GM23248 (cell line): ENCODE measurements around the gene TES. TPM values are rescaled to one million over a fixed set of nuclear protein-coding genes. Genes with fewer than 3 reads are reported as not detected.

Experiments used
- DNase-seq: peaks from one replicate; pipeline ENCODE4 v3.0.0-alpha.2; 2015
- H2AFZ ChIP-seq: fragments of 200-600 bp; sonication (generic); 2 replicates; pipeline ENCODE4 v1.6.1; 2016; ENCODE audit warnings: antibody characterized with exemption
- H3F3A ChIP-seq: fragments of 200-600 bp; sonication (generic); 2 replicates; pipeline ENCODE4 v1.6.1; 2016; ENCODE audit warnings: mild to moderate bottlenecking, antibody characterized with exemption, mixed run types; ENCODE audit not compliant: insufficient read depth
- H3K27ac ChIP-seq: fragments of 200-600 bp; sonication (generic); 2 replicates; pipeline ENCODE4 v1.5.1; 2016; ENCODE audit warnings: mild to moderate bottlenecking
- H3K27me3 ChIP-seq: fragments of 200-600 bp; sonication (generic); replicated peaks from 2 replicates; pipeline ENCODE4 v1.6.1; 2016; ENCODE audit warnings: mild to moderate bottlenecking; ENCODE audit not compliant: insufficient read depth
- H3K36me3 ChIP-seq: fragments of 200-600 bp; sonication (generic); 2 replicates; pipeline ENCODE4 v1.6.1; 2016; ENCODE audit warnings: low read depth, mild to moderate bottlenecking
- H3K4me1 ChIP-seq: fragments of 200-600 bp; sonication (generic); 2 replicates; pipeline ENCODE4 v1.6.1; 2016; ENCODE audit warnings: mild to moderate bottlenecking; ENCODE audit not compliant: insufficient read depth
- H3K4me2 ChIP-seq: fragments of 200-600 bp; sonication (generic); one replicate; pipeline ENCODE4 v1.6.1; 2016; ENCODE audit warnings: mild to moderate bottlenecking; ENCODE audit not compliant: unreplicated experiment
- H3K4me3 ChIP-seq: fragments of 200-600 bp; sonication (generic); 2 replicates; pipeline ENCODE4 v1.5.1; 2016; ENCODE audit warnings: mild to moderate bottlenecking
- H3K79me2 ChIP-seq: fragments of 200-600 bp; sonication (generic); 2 replicates; pipeline ENCODE4 v1.6.1; 2016; ENCODE audit warnings: mild to moderate bottlenecking; ENCODE audit not compliant: insufficient read depth
- H3K9ac ChIP-seq: fragments of 200-600 bp; sonication (generic); 2 replicates; pipeline ENCODE4 v1.6.1; 2016; ENCODE audit warnings: mild to moderate bottlenecking
- H3K9me2 ChIP-seq: fragments of 200-600 bp; sonication (generic); 2 replicates; pipeline ENCODE4 v1.6.1; 2016; ENCODE audit warnings: mixed run types, mild to moderate bottlenecking, moderate library complexity; ENCODE audit not compliant: insufficient read depth
- H3K9me3 ChIP-seq: fragments of 200-600 bp; sonication (generic); one replicate; pipeline ENCODE4 v1.6.1; 2017; ENCODE audit warnings: low read depth
- H4K20me1 ChIP-seq: fragments of 200-600 bp; sonication (generic); 2 replicates; pipeline ENCODE4 v1.6.0; 2016; ENCODE audit not compliant: insufficient read depth
- EZH2 ChIP-seq: fragments of 200-600 bp; sonication (generic); IDR thresholded peaks from 2 replicates; pipeline ENCODE4 v1.6.1; 2018; ENCODE audit warnings: antibody characterized with exemption, mild to moderate bottlenecking; ENCODE audit not compliant: insufficient read depth, poor library complexity, severe bottlenecking
- EZH2phosphoT487 ChIP-seq: fragments of 200-600 bp; sonication (generic); IDR thresholded peaks from 2 replicates; pipeline ENCODE4 v1.6.1; 2018; ENCODE audit warnings: antibody characterized with exemption, moderate library complexity, mild to moderate bottlenecking, low read depth; ENCODE audit not compliant: insufficient read depth
- WGBS, 2 experiments: methylation state at CpG; one replicate each; pipeline ENCODE4 v1.1.6; 2015 to 2017; ENCODE audit warnings: low lambda C conversion rate in 2 of 2, low coverage in 1 of 2; ENCODE audit errors: missing lambda C conversion rate in 2 of 2; 5-methylcytosine and 5-hydroxymethylcytosine counted together
- in situ Hi-C: fragments of 300-500 bp; cut with MboI; formaldehyde crosslinking; loops from 2 replicates; pipeline ENCODE4 v1.15.0; 2020
- polyA plus RNA-seq: library from polyadenylated mRNA; unstranded; fragments of >200 nt; fragmentation: Nextera tagmentation; extraction: Ambion mirVana; gene quantifications from 2 replicates; pipeline ENCODE4 v1.2.1, GENCODE V29; 2016
- total RNA-seq: library from RNA; depleted of rRNA; stranded (reverse); fragments of >200 nt; shearing (Covaris generic); gene quantifications from 2 replicates; pipeline ENCODE4 v1.2.3, GENCODE V29; 2014

TES gene
- total and polyA plus RNA-seq, 2 experiments from 2014 or later = 32.5 to 41.5 TPM

DNA sequence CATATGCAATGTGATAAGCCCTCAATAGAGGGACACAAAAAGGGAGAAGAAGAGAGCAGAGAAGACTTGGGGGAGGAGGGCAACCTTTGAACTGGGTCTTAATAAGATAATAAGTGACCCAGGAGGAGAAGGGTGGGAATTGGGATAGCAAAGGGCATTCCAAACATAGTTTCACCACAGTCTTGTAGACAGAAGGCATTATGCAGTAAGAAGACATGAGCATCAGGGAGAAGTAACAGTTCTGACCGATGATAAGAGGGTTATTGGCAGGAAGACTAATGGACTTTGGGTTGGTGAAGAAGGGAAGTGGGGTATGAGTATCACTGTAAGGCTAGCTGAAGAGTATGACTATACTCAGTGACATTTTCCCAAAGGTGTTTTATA, 63.6 kb downstream of the TES start:
- no peak overlapping the region for H2AFZ ChIP-seq
- no peaks in the 10 kb centered on the region for H3K9me3 ChIP-seq
- H3K27me3 ChIP-seq = no peaks in the 10 kb centered on the region
- TF ChIP-seq EZH2 = no peak
- TF ChIP-seq EZH2phosphoT487 = no peak
- no peak for DNase-seq
- WGBS, 2 experiments = 97 to 100% methylated on average over 1 of the region's 1 CpG
- H3K4me1 ChIP-seq = peaks cover 45% of the 10 kb centered on the region
- H3K4me2 ChIP-seq = no peak overlapping the region
- H4K20me1 ChIP-seq = no peaks in the 10 kb centered on the region
- no peak overlapping the region for H3K4me3 ChIP-seq
- 0 out of 2 replicates have a peak, but pooled peaks cover 3% of the 10 kb centered on the region for H3K9me2 ChIP-seq
- H3F3A ChIP-seq = peaks cover 42% of the 10 kb centered on the region
- in situ Hi-C loops = no loop called here
- no peaks in the 10 kb centered on the region for H3K79me2 ChIP-seq
- H3K9ac ChIP-seq = no peak overlapping the region
- no peaks in the 10 kb centered on the region for H3K36me3 ChIP-seq
- no peak overlapping the region for H3K27ac ChIP-seq

DNA sequence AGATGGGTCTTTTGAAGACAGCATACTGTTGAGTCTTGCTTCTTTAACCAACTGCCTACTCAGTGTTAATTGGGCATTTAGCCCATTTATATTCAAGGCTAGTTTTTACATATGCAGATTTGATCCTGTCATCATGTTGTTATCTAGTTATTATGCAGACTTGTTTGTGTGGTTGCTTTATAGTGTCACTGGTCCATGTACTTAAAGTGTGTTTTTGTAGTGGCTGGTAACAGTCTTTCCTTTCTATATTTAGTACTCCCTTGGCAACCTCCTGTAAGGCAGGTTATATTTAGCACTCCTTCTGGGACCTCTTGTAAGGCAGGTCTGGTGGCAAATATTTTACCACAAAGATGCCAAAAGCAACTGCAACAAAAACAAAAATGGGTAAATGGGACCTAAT, 66.7 kb downstream of the TES start:
- H3K4me1 ChIP-seq = peaks cover 18% of the 10 kb centered on the region
- no peaks in the 10 kb centered on the region for H3K36me3 ChIP-seq
- H2AFZ ChIP-seq = no peak overlapping the region
- no peak overlapping the region for H3K4me2 ChIP-seq
- no peaks in the 10 kb centered on the region for H3K79me2 ChIP-seq
- H3F3A ChIP-seq = peaks cover 14% of the 10 kb centered on the region; the same call in 1 of the 2 replicates
- H3K27me3 ChIP-seq = no peaks in the 10 kb centered on the region
- H3K4me3 ChIP-seq = no peak overlapping the region
- no peak for DNase-seq
- 0 out of 2 replicates have a peak, but pooled peaks cover 3% of the 10 kb centered on the region for H3K9me2 ChIP-seq
- H3K27ac ChIP-seq = no peak overlapping the region
- H4K20me1 ChIP-seq = no peaks in the 10 kb centered on the region
- no peaks in the 10 kb centered on the region for H3K9me3 ChIP-seq
- no peak for TF ChIP-seq EZH2
- TF ChIP-seq EZH2phosphoT487 = no peak
- in situ Hi-C loops = no loop called here
- no peak overlapping the region for H3K9ac ChIP-seq

DNA sequence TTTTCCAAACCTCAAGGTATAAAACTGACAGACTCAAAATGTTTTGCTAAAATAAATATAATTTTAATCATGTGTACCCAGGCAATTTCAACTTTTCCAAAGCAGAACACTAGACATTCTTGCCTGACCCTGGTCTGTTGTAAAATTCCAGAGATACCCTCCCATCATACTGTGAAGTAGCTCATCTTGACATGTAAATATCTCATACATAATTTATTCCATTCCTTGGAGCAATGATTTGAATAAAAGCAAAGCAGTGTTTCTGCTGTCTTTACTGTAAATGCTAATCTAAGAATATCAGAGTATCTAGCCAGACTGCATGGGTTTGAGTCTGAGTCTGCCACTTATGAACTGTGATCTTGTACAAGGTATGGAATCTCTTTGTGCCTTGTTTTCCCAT, 68.9 kb downstream of the TES start:
- in situ Hi-C loops = no loop called here
- Histone ChIP-seq H2AFZ (no peak overlapping the region), H3K27me3 (no peaks in the 10 kb centered on the region), H3K4me2 (no peak overlapping the region), H3K79me2 (no peaks in the 10 kb centered on the region), H3K27ac (no peak overlapping the region), H3K4me3 (no peak overlapping the region), H3K9ac (no peak overlapping the region), H3F3A (no peaks in the 10 kb centered on the region), H3K4me1 (no peaks in the 10 kb centered on the region), H3K9me3 (no peaks in the 10 kb centered on the region), H3K36me3 (no peaks in the 10 kb centered on the region), H4K20me1 (no peaks in the 10 kb centered on the region), H3K9me2 (0 out of 2 replicates have a peak, but pooled peaks cover 3% of the 10 kb centered on the region)
- TF ChIP-seq EZH2 = no peak
- TF ChIP-seq EZH2phosphoT487 = no peak
- no peak for DNase-seq

DNA sequence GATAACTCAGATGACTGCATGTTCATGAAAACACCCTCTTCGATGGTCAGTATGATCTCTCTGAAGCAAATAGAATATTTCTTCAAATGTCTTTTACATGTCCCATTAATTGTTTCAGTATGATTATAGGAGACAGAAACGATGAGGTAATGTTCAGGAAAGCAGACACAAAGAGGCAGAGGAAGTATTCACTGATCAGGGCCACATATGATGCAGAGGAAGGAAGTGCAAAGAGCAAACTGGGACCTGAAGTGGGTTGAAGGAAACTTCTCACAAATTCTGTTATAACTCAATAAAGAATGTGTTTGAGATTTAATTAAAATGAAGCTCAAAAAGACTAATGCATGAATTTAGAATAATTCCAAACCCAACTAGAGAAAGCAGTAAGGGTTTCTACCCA, 70.5 kb downstream of the TES start:
- Histone ChIP-seq H3K79me2 (no peaks in the 10 kb centered on the region), H3K27ac (no peak overlapping the region), H3K9ac (no peak overlapping the region), H4K20me1 (no peaks in the 10 kb centered on the region), H3K9me3 (no peaks in the 10 kb centered on the region), H3K4me3 (no peak overlapping the region), H3K36me3 (no peaks in the 10 kb centered on the region), H3F3A (no peaks in the 10 kb centered on the region), H3K4me2 (no peak overlapping the region), H3K4me1 (0 out of 2 replicates have a peak, but pooled peaks cover 6% of the 10 kb centered on the region), H2AFZ (no peak overlapping the region), H3K27me3 (no peaks in the 10 kb centered on the region), H3K9me2 (no peaks in the 10 kb centered on the region)
- TF ChIP-seq EZH2phosphoT487 (no peak), EZH2 (no peak)
- in situ Hi-C loops = no loop called here
- 36 to 40% methylated on average over 2 of the region's 2 CpGs for WGBS, 2 experiments
- no peak for DNase-seq

DNA sequence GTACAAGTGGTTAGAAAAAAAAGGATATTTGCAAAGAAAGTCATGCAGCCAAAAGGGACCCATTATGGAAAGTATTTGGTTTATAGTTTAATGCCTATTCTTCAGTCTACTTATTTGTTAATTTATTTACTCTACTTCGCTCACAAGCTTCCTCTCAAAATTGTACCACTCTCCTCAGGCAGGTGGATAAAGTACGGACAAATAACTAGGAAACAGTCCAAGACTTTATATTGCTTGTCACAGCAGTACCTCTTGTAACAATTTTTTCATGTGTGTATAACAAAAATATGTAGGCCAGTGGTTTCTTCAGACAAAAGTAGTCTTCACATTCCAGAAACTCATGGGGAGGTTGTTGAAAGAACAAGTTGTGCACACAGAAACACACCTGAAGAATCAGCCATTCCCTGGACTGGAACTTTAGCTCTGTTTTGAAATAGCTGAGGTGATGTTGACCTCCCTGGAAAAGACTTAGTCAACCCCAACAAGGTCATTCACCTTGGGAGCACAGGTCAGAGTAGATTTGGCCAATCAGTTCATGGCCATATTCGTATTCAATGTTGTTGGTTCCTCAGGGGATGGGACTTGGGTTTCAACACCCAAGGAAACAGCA, 73.4 kb downstream of the TES start:
- H3K9me3 ChIP-seq = no peaks in the 10 kb centered on the region
- H2AFZ ChIP-seq = no peak overlapping the region
- H3K4me2 ChIP-seq = no peak overlapping the region
- 0 out of 2 replicates have a peak, but pooled peaks cover 6% of the 10 kb centered on the region for H3K4me1 ChIP-seq
- H3K9me2 ChIP-seq = no peaks in the 10 kb centered on the region
- no peaks in the 10 kb centered on the region for H4K20me1 ChIP-seq
- H3K4me3 ChIP-seq = no peak overlapping the region
- no peaks in the 10 kb centered on the region for H3K27me3 ChIP-seq
- WGBS, 2 experiments = 94 to 97% methylated on average over 3 of the region's 3 CpGs
- DNase-seq = no peak
- in situ Hi-C loops = no loop called here
- TF ChIP-seq EZH2phosphoT487 (no peak), EZH2 (no peak)
- no peaks in the 10 kb centered on the region for H3K79me2 ChIP-seq
- H3K27ac ChIP-seq = no peak overlapping the region
- H3K9ac ChIP-seq = no peak overlapping the region
- no peaks in the 10 kb centered on the region for H3K36me3 ChIP-seq
- H3F3A ChIP-seq = no peaks in the 10 kb centered on the region
